ENCODE data around the gene KCNMA1.

KCNMA1 gene

GRCh38 chr10:77511498-77512218, 126.0 kb downstream of the KCNMA1 start:
- Histone ChIP-seq H3K36me3 (ENCODE audit: control insufficient read depth, insufficient read depth, low read length) (no peaks in the 10 kb centered on the region), H3K4me3 (ENCODE audit: low read length) (no peak overlapping the region), H3K4me1 (ENCODE audit: control insufficient read depth, insufficient read depth, low read length) (no peaks in the 10 kb centered on the region; the same call in 1 of the 2 replicates), H3K9me3 (ENCODE audit: control insufficient read depth, insufficient read depth, low read length) (no peaks in the 10 kb centered on the region), H3K27ac (ENCODE audit: low read length) (no peak overlapping the region), H3K27me3 (ENCODE audit: control insufficient read depth, insufficient read depth, low read length) (no peaks in the 10 kb centered on the region)
- no CpG with 5 or more reads among the region's 6 CpGs for WGBS (ENCODE audit: insufficient coverage, insufficient read length)
- no peak for DNase-seq (ENCODE audit: low read depth, low spot score)

DNA sequence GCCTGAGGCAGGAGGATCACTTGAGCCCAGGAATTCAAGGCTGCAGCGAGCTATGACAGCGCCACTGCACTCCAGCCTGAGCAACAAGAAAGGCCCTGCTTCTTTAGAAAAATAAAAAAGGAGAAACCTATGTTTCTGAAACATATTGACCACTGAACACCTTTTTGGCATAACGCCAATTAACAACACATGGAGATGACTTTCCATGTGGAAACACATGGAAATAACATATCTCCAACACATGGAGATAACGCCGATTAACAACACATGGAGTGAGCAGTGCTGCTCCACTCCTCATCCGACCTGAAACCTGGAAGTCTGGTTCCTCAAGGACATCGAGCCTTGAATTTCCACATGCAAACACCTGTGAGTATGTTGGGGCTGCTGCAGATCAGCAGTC, 126.9 kb downstream of the KCNMA1 start:
- DNase-seq (ENCODE audit: low read depth, low spot score): no peak
- no CpG with 5 or more reads among the region's 7 CpGs for WGBS (ENCODE audit: insufficient coverage, insufficient read length)
- Histone ChIP-seq H3K27ac (ENCODE audit: low read length) (no peak overlapping the region), H3K4me3 (ENCODE audit: low read length) (no peak overlapping the region), H3K4me1 (ENCODE audit: control insufficient read depth, insufficient read depth, low read length) (no peaks in the 10 kb centered on the region; the same call in 1 of the 2 replicates), H3K9me3 (ENCODE audit: control insufficient read depth, insufficient read depth, low read length) (no peaks in the 10 kb centered on the region), H3K36me3 (ENCODE audit: control insufficient read depth, insufficient read depth, low read length) (no peaks in the 10 kb centered on the region), H3K27me3 (ENCODE audit: control insufficient read depth, insufficient read depth, low read length) (no peaks in the 10 kb centered on the region)

- Histone ChIP-seq H3K27me3 (ENCODE audit: control insufficient read depth, insufficient read depth, low read length) (no peaks in the 10 kb centered on the region), H3K27ac (ENCODE audit: low read length) (no peak overlapping the region), H3K36me3 (ENCODE audit: control insufficient read depth, insufficient read depth, low read length) (no peaks in the 10 kb centered on the region), H3K9me3 (ENCODE audit: control insufficient read depth, insufficient read depth, low read length) (no peaks in the 10 kb centered on the region), H3K4me1 (ENCODE audit: control insufficient read depth, insufficient read depth, low read length) (no peaks in the 10 kb centered on the region; the same call in 1 of the 2 replicates), H3K4me3 (ENCODE audit: low read length) (no peak overlapping the region)
- no CpG with 5 or more reads among the region's 2 CpGs for WGBS (ENCODE audit: insufficient coverage, insufficient read length)
- no peak for DNase-seq (ENCODE audit: low read depth, low spot score)
Observed at GRCh38 chr10:77510294-77510693, 127.3 kb downstream of the KCNMA1 start.

- H3K9me3 ChIP-seq (ENCODE audit: control insufficient read depth, insufficient read depth, low read length): no peaks in the 10 kb centered on the region
- H3K36me3 ChIP-seq (ENCODE audit: control insufficient read depth, insufficient read depth, low read length): no peaks in the 10 kb centered on the region
- no peak for DNase-seq (ENCODE audit: low read depth, low spot score)
- no peak overlapping the region for H3K27ac ChIP-seq (ENCODE audit: low read length)
- WGBS (ENCODE audit: insufficient coverage, insufficient read length): no CpG with 5 or more reads among the region's 6 CpGs
- H3K4me1 ChIP-seq (ENCODE audit: control insufficient read depth, insufficient read depth, low read length): no peaks in the 10 kb centered on the region; the same call in 1 of the 2 replicates
- H3K4me3 ChIP-seq (ENCODE audit: low read length): no peak overlapping the region
- no peaks in the 10 kb centered on the region for H3K27me3 ChIP-seq (ENCODE audit: control insufficient read depth, insufficient read depth, low read length)
Observed at GRCh38 chr10:77509391-77509790, 128.2 kb downstream of the KCNMA1 start.

DNA sequence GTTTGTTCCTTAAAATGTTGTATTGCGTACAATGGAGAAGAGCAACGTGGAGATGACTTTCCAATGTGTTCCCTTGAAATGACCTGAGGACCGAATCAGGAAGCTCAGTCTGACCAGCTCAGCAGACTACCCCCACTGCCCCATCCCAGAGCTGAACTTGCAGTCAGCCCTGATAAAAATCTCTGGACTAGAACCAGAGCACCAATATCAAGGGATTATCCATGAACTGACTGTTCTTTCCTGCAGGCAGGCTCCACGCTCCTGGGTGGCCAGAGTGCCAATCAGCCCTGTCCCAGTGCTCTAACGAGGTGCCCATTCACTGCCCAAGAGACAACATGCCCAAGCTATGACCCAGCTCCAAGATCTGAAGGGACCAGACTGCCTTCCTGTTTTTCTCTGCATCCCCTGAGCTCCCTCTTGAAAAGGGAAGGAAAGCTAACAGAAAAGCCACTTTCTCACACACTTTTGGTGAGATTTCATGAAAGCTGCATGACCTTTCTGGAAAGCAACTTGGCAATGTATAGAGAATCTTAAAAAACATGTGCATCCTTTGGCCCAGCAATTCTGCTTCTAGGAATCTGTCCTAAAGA, 130.2 kb downstream of the KCNMA1 start:
- H3K27ac ChIP-seq (ENCODE audit: low read length): no peak overlapping the region
- H3K27me3 ChIP-seq (ENCODE audit: control insufficient read depth, insufficient read depth, low read length): no peaks in the 10 kb centered on the region
- no peaks in the 10 kb centered on the region; the same call in 1 of the 2 replicates for H3K4me1 ChIP-seq (ENCODE audit: control insufficient read depth, insufficient read depth, low read length)
- no peaks in the 10 kb centered on the region for H3K9me3 ChIP-seq (ENCODE audit: control insufficient read depth, insufficient read depth, low read length)
- H3K36me3 ChIP-seq (ENCODE audit: control insufficient read depth, insufficient read depth, low read length): no peaks in the 10 kb centered on the region
- DNase-seq (ENCODE audit: low read depth, low spot score): no peak
- WGBS (ENCODE audit: insufficient coverage, insufficient read length): no CpG with 5 or more reads among the region's 5 CpGs
- no peak overlapping the region for H3K4me3 ChIP-seq (ENCODE audit: low read length)

GRCh38 chr10:77506517-77507200, 130.9 kb downstream of the KCNMA1 start:
- Histone ChIP-seq H3K27ac (ENCODE audit: low read length) (no peak overlapping the region), H3K4me3 (ENCODE audit: low read length) (no peak overlapping the region), H3K36me3 (ENCODE audit: control insufficient read depth, insufficient read depth, low read length) (no peaks in the 10 kb centered on the region), H3K4me1 (ENCODE audit: control insufficient read depth, insufficient read depth, low read length) (no peaks in the 10 kb centered on the region), H3K27me3 (ENCODE audit: control insufficient read depth, insufficient read depth, low read length) (no peaks in the 10 kb centered on the region), H3K9me3 (ENCODE audit: control insufficient read depth, insufficient read depth, low read length) (no peaks in the 10 kb centered on the region)
- 100% methylated on average over 2 of the region's 3 CpGs for WGBS (ENCODE audit: insufficient coverage, insufficient read length)
- no peak for DNase-seq (ENCODE audit: low read depth, low spot score)

GRCh38 chr10:77505431-77506334, 131.9 kb downstream of the KCNMA1 start:
- no peaks in the 10 kb centered on the region for H3K4me1 ChIP-seq (ENCODE audit: control insufficient read depth, insufficient read depth, low read length)
- no CpG with 5 or more reads among the region's 2 CpGs for WGBS (ENCODE audit: insufficient coverage, insufficient read length)
- H3K9me3 ChIP-seq (ENCODE audit: control insufficient read depth, insufficient read depth, low read length): no peaks in the 10 kb centered on the region
- H3K36me3 ChIP-seq (ENCODE audit: control insufficient read depth, insufficient read depth, low read length): no peaks in the 10 kb centered on the region
- no peak for DNase-seq (ENCODE audit: low read depth, low spot score)
- no peak overlapping the region for H3K27ac ChIP-seq (ENCODE audit: low read length)
- H3K27me3 ChIP-seq (ENCODE audit: control insufficient read depth, insufficient read depth, low read length): no peaks in the 10 kb centered on the region
- H3K4me3 ChIP-seq (ENCODE audit: low read length): no peak overlapping the region

DNA sequence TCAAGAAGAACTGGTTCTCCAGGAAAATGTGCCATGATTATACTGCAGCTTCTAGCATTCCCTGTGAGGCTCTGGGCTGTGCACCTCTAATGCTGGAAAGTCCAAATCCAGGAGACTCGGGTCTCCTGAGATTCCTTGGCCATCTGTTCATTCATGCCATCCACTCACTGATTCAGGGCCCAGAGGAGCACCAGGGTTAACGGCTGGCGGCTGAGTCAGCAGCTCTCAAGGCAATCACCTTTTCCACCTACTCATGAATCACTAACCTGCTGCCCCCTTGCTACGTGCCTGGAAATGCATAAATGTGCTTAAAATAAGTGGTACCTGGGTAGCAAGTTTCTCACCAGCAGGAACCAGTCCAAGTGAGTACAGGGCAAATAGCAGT, 132.7 kb downstream of the KCNMA1 start:
- Histone ChIP-seq H3K27me3 (ENCODE audit: control insufficient read depth, insufficient read depth, low read length) (no peaks in the 10 kb centered on the region), H3K36me3 (ENCODE audit: control insufficient read depth, insufficient read depth, low read length) (no peaks in the 10 kb centered on the region), H3K4me3 (ENCODE audit: low read length) (no peak overlapping the region), H3K4me1 (ENCODE audit: control insufficient read depth, insufficient read depth, low read length) (no peaks in the 10 kb centered on the region), H3K9me3 (ENCODE audit: control insufficient read depth, insufficient read depth, low read length) (no peaks in the 10 kb centered on the region), H3K27ac (ENCODE audit: low read length) (no peak overlapping the region)
- no CpG with 5 or more reads among the region's 4 CpGs for WGBS (ENCODE audit: insufficient coverage, insufficient read length)
- no peak for DNase-seq (ENCODE audit: low read depth, low spot score)

- Histone ChIP-seq H3K27me3 (ENCODE audit: control insufficient read depth, insufficient read depth, low read length) (no peaks in the 10 kb centered on the region), H3K9me3 (ENCODE audit: control insufficient read depth, insufficient read depth, low read length) (no peaks in the 10 kb centered on the region), H3K27ac (ENCODE audit: low read length) (no peak overlapping the region), H3K4me1 (ENCODE audit: control insufficient read depth, insufficient read depth, low read length) (no peaks in the 10 kb centered on the region), H3K36me3 (ENCODE audit: control insufficient read depth, insufficient read depth, low read length) (no peaks in the 10 kb centered on the region), H3K4me3 (ENCODE audit: low read length) (no peak overlapping the region)
- WGBS (ENCODE audit: insufficient coverage, insufficient read length): no CpG with 5 or more reads among the region's 2 CpGs
- no peak for DNase-seq (ENCODE audit: low read depth, low spot score)
Observed at GRCh38 chr10:77504196-77504872, 133.3 kb downstream of the KCNMA1 start.

All from iPS DF 6.9 (cell line).